NB4 (cell line): ENCODE data around the gene KRT72.

Experiments
- DNase-seq: peaks from one replicate; pipeline ENCODE4 v3.0.0; 2010; ENCODE audit warnings: low read depth
- H3K4me3 ChIP-seq: one replicate; pipeline ENCODE4 v1.5.1; 2011; ENCODE audit warnings: mild to moderate bottlenecking, low read depth, low read length, moderate library complexity
- MYC ChIP-seq: IDR thresholded peaks from 2 replicates; pipeline ENCODE4 v1.6.1; 2011; ENCODE audit warnings: low read depth, low read length
- POLR2A ChIP-seq: IDR thresholded peaks from 2 replicates; pipeline ENCODE4 v1.6.1; 2011; ENCODE audit warnings: mild to moderate bottlenecking; ENCODE audit not compliant: insufficient read length; ENCODE audit errors: extremely low read depth
- TF ChIP-seq, protein P1 (sequence below): IDR thresholded peaks from 2 replicates; pipeline ENCODE4 v1.6.1; 2011; ENCODE audit warnings: low read depth, low read length
- TF ChIP-seq, protein P2 (sequence below): IDR thresholded peaks from one replicate; pipeline ENCODE4 v1.5.1; 2012; ENCODE audit warnings: low read depth, low read length

The KRT72 gene

DNA sequence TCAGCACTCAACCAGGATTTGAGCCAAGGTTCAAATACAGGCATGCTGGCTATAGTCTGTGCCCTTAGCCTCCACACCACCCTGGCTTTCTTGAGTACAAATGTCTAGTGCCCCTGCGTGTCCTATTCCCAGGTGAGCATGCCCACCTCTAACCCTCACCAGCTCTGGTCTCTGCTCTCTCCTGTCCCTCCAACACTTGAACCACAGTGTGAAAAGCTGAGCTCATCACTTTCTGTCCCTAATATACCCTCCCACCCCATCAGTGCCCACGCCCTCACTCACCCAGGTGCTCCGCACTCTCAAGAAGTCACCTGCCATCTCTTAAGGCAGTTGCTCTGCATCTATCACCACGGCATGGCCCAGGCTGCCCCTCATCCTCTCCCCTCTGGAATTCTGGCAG lies 41.3 kb downstream of the KRT72 start:
- TF ChIP-seq, protein P1, sequence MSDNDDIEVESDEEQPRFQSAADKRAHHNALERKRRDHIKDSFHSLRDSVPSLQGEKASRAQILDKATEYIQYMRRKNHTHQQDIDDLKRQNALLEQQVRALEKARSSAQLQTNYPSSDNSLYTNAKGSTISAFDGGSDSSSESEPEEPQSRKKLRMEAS, result no peak
- TF ChIP-seq, protein P2, sequence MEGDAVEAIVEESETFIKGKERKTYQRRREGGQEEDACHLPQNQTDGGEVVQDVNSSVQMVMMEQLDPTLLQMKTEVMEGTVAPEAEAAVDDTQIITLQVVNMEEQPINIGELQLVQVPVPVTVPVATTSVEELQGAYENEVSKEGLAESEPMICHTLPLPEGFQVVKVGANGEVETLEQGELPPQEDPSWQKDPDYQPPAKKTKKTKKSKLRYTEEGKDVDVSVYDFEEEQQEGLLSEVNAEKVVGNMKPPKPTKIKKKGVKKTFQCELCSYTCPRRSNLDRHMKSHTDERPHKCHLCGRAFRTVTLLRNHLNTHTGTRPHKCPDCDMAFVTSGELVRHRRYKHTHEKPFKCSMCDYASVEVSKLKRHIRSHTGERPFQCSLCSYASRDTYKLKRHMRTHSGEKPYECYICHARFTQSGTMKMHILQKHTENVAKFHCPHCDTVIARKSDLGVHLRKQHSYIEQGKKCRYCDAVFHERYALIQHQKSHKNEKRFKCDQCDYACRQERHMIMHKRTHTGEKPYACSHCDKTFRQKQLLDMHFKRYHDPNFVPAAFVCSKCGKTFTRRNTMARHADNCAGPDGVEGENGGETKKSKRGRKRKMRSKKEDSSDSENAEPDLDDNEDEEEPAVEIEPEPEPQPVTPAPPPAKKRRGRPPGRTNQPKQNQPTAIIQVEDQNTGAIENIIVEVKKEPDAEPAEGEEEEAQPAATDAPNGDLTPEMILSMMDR, result no peak
- TF ChIP-seq POLR2A, result no peak
- no peak for TF ChIP-seq MYC
- H3K4me3 ChIP-seq, result no peak overlapping the region
- DNase-seq, result no peak

DNA sequence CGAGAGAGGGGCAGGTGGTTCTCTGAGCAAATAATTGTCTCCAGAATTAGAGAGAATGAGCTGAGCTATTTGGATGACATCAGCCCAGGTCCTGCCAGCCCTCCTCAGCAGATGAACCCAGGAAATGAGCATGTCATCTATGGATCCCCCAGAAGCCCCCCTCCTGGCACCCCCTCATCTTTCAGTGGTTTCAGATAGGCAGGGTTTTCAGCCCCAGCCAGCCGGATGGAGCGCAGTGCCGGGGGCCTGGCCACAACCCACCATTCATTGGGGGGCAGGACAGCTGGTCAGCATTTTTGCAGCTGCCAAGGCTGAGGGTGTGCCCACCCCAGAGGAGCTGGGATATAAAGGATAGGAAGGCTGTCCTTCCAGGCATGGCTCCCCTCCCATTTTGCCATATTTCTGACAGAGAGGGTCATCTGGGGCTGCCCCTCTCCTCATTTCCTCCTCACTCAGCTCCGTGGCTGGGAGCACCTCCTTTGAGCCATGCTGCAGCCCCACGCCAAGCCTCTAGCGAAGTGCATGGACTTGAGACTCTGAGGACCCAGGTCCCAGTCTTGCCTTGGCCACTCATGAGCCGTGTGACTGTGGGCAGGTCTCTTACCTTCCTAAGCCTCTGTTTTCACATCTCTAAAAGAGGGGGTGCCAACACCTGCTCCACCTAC lies 42.4 kb downstream of the KRT72 start:
- no peak overlapping the region for H3K4me3 ChIP-seq
- no peak for DNase-seq
- TF ChIP-seq MYC, result no peak

DNA sequence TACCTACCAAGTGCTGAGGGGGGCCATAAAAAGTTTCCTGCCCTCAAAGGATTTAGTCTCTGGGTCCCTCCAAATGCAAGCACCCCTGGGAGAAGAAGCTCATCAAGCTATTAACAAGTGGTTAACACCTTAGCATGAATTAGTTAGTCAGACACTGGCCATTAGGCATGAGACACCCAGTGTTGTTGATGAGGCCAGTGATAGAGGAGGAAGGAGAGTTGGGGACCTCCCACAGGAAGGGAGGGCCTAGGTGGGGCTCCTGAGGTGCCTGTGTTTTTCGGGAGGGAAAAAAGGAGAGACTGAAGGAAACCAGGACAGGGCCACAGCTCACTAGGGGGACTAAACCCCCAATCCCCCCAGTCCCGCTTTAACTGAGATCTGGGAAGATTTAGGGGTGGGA lies 43.8 kb downstream of the KRT72 start:
- no peak for DNase-seq
- no peak overlapping the region for H3K4me3 ChIP-seq
- TF ChIP-seq, protein P1, result no peak
- TF ChIP-seq MYC, result no peak
- TF ChIP-seq, protein P2, result no peak
- no peak for TF ChIP-seq POLR2A

DNA sequence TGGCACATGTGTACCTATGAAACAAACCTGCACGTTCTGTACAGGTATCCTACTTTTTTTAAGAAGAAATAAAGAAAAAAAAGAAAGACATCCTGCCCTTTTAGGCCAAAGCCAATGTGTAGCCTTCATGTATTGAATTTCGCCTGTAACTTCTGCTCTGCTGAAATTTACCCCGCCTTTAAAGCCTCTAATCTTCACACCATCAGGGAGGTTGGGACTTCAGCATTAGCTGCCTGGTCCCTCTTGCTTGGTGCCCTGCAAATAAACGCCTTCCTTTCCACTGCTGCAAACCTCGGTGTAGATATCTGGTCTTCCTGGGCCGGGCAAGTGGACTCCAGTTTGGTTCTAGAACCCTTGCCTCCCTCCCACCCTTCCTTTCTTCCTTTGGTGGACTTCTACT lies 45.7 kb downstream of the KRT72 start:
- no peak for DNase-seq
- H3K4me3 ChIP-seq, result no peak overlapping the region
- TF ChIP-seq MYC (no peak), POLR2A (no peak)
- TF ChIP-seq, protein P2, result no peak
- TF ChIP-seq, protein P1, result no peak

DNA sequence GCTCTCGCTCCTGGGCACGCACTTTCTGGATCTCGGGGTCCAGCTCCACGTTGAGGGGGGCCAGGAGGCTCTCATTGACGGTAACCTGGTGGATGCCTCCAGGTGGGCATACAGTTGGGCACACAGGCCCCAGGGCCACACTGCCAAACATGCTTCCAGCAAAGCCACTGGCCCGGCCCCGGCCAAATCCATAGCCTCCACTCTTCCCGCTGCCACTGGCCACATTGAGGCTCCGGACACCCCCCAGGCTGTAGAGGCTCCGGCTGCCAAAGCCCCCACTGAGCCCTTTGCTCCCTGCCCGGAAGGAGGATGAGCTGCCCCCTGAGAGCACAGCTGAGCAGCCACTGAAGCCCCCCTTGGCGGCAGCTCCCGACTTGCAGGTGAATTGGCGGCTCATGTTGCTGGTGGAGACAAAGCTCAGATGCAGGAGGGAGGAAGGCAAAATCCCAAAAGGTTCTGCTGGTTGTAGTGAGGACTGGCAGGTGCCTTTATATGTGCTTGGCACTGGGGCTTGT lies 48.5 kb downstream of the KRT72 start, which contains the start of gene KRT71:
TSS of gene KRT71 (minus strand) at position 465 of the 515 bp plus-strand sequence. CDS start at position 397, 68 bp downstream.
- no peak within 1 kb of the TSS for H3K4me3 ChIP-seq
- TF ChIP-seq, protein P2, result no peak
- TF ChIP-seq MYC (no peak), POLR2A (no peak)
- DNase-seq, result no peak

DNA sequence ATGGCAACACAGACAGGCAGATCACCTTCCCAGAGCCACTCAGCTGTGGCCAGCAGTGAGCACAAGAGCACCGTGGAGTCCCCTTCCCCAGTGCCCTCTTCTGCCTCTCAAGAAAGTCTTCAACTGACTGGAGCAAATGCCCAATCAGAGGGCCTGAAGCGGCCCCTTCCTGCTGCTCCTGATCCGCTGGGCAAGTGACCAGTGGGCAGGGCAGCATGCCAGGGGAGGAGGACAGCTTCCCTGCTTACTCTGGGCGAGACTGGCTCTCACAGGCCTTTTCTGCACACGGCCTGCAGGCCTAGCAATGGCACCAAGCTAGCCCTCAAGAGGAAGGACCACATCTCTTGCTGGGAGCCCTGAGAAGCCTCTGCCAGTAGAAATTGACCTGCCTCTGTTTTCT lies 49.2 kb downstream of the KRT72 start:
- TF ChIP-seq, protein P2, result no peak
- no peak for TF ChIP-seq POLR2A
- TF ChIP-seq, protein P1, result no peak

More for the DNA sequence above, 49.2 kb downstream of the KRT72 start:
- H3K4me3 ChIP-seq, result no peak overlapping the region
- DNase-seq, result no peak
